ENCODE measurements around the gene CMTM7.

- TF ChIP-seq CTCF (IDR thresholded peaks at IDR 0.05) (peak; percentile 87 to 99 (median 96)), POLR2A (IDR thresholded peaks at IDR 0.05) (no peak)
These were observed 75.8 kb downstream of the CMTM7 start for GRCh38 chr3:32467333-32468070.

Measured in thyroid gland (tissue), 4 donors.